ACC112 (cell line): ENCODE data around the gene PLLP.

Experiments
- H2AFZ ChIP-seq: fragments of 200-600 bp; sonication (generic); one replicate; pipeline ENCODE4 v1.6.0; 2017; ENCODE audit warnings: antibody characterized with exemption, low read length; ENCODE audit not compliant: unreplicated experiment
- H3K27ac ChIP-seq: fragments of 200-600 bp; sonication (generic); 2 replicates; pipeline ENCODE4 v1.5.1; 2014; ENCODE audit warnings: low read depth, mild to moderate bottlenecking, antibody characterized with exemption, low read length, moderate library complexity
- H3K27me3 ChIP-seq: fragments of 200-600 bp; sonication (generic); 2 replicates; pipeline ENCODE4 v1.6.1; 2014; ENCODE audit warnings: mild to moderate bottlenecking, antibody characterized with exemption, low read length, moderate library complexity, mixed read lengths; ENCODE audit not compliant: insufficient read depth
- H3K36me3 ChIP-seq: fragments of 200-600 bp; sonication (generic); 2 replicates; pipeline ENCODE4 v1.6.1; 2016; ENCODE audit warnings: mild to moderate bottlenecking, antibody characterized with exemption, low read length, moderate library complexity, mixed read lengths; ENCODE audit not compliant: insufficient read depth
- H3K4me1 ChIP-seq: fragments of 200-600 bp; sonication (generic); one replicate; pipeline ENCODE4 v1.6.1; 2016; ENCODE audit warnings: low read length, mixed read lengths; ENCODE audit not compliant: insufficient read depth, unreplicated experiment, control insufficient read depth
- H3K4me3 ChIP-seq: fragments of 200-600 bp; sonication (generic); 2 replicates; pipeline ENCODE4 v1.5.1; 2014; ENCODE audit warnings: mild to moderate bottlenecking, low read depth, low read length
- H3K79me2 ChIP-seq: fragments of 200-600 bp; sonication (generic); one replicate; pipeline ENCODE4 v1.6.0; 2016; ENCODE audit warnings: low read length; ENCODE audit not compliant: control insufficient read depth, unreplicated experiment, insufficient read depth

Gene PLLP

DNA sequence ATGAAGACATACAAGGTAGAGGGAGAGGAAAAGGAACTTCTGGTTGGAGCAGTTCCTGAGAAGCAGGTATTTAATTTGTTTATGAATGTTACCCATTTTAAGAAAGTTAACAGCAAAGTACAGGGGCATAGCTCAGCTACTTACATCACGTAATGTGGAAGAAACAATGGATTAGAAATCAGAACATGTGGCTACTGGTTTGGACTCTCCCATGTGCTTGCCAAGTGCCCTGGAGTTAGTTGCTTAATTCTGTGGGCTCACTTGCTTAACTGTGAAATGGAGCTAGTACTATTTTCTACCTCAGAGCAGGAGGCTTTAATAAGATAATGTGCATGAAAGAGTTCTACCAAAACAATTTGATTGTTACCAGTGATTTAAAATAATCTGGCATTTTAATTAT, 71.0 kb downstream of the PLLP start:
- Histone ChIP-seq H3K4me3 (no peak overlapping the region), H3K27me3 (no peaks in the 10 kb centered on the region), H3K27ac (no peak overlapping the region), H3K36me3 (peaks cover 75% of the 10 kb centered on the region), H3K79me2 (no peaks in the 10 kb centered on the region), H2AFZ (no peak overlapping the region), H3K4me1 (no peaks in the 10 kb centered on the region)

GRCh38 chr16:57209780-57210179, 74.7 kb downstream of the PLLP start:
- Histone ChIP-seq H3K27ac (no peak overlapping the region), H3K36me3 (peaks cover 62% of the 10 kb centered on the region), H3K4me3 (no peak overlapping the region), H2AFZ (no peak overlapping the region), H3K79me2 (no peaks in the 10 kb centered on the region), H3K4me1 (no peaks in the 10 kb centered on the region), H3K27me3 (no peaks in the 10 kb centered on the region)

GRCh38 chr16:57208926-57209325, 75.5 kb downstream of the PLLP start:
- no peak overlapping the region for H3K4me3 ChIP-seq
- H3K4me1 ChIP-seq, result no peaks in the 10 kb centered on the region
- no peak overlapping the region for H3K27ac ChIP-seq
- H3K36me3 ChIP-seq, result peaks cover 60% of the 10 kb centered on the region
- no peaks in the 10 kb centered on the region for H3K27me3 ChIP-seq
- H2AFZ ChIP-seq, result no peak overlapping the region
- no peaks in the 10 kb centered on the region for H3K79me2 ChIP-seq
